ENCODE data around the gene BAIAP2L2.

GRCh38 chr22:38144025-38144405 lies 33.5 kb upstream of the BAIAP2L2 start:
- no peak for TF ChIP-seq CTCF (IDR thresholded peaks at IDR 0.05)
- no peak for TF ChIP-seq MAX (IDR thresholded peaks at IDR 0.05)
- TF ChIP-seq ELK1 (IDR thresholded peaks at IDR 0.05; ENCODE audit: low read depth, low read length) = no peak
- no peak for TF ChIP-seq POLR2A (IDR thresholded peaks at IDR 0.05; ENCODE audit: low read length)
- no peak for TF ChIP-seq CEBPB (IDR thresholded peaks at IDR 0.05)
- TF ChIP-seq MAZ (IDR thresholded peaks at IDR 0.05; ENCODE audit: borderline replicate concordance, low read depth, low read length) = no peak
- no peak for TF ChIP-seq CBX2 (IDR thresholded peaks at IDR 0.05; ENCODE audit: borderline replicate concordance, low read depth)
- no peak for TF ChIP-seq CHD4 (IDR thresholded peaks at IDR 0.05; ENCODE audit: borderline replicate concordance)
- no peak for TF ChIP-seq REST (IDR thresholded peaks at IDR 0.05)

Data from A549 (cell line).